ENCODE results near the gene GRK3. TPM values are rescaled to one million over a fixed set of nuclear protein-coding genes. Genes with fewer than 3 reads are reported as not detected.

The GRK3 gene
- total and polyA plus RNA-seq, 2 of the 4 experiments (the other 2 are of a cell fraction), result 0.58 to 1.6 TPM

- Histone ChIP-seq H2BK5ac (ENCODE audit: low read depth, low read length, poor library complexity, severe bottlenecking) (no peak overlapping the region), H3K4me3 (ENCODE audit: insufficient read depth, low read depth, low read length) (no peak overlapping the region), H4K20me1 (ENCODE audit: insufficient read depth, low read length) (no peaks in the 10 kb centered on the region), H3K9ac (ENCODE audit: low read depth, low read length) (no peak overlapping the region), H4K5ac (ENCODE audit: low read depth, low read length) (no peak overlapping the region), H3K4me1 (ENCODE audit: control insufficient read depth, insufficient read depth, low read length) (no peaks in the 10 kb centered on the region), H3K27me3 (ENCODE audit: control insufficient read depth, insufficient read depth, low read length) (no peaks in the 10 kb centered on the region), H4K91ac (ENCODE audit: insufficient read depth, low read depth, low read length) (no peak overlapping the region), H4K8ac (ENCODE audit: low read depth in 2 of 2, low read length in 2 of 2) (no peak overlapping the region), H3K36me3 (ENCODE audit: control insufficient read depth, insufficient read depth, low read length) (no peaks in the 10 kb centered on the region), H3K56ac (ENCODE audit: extremely low read depth, insufficient read depth, low read length) (no peak overlapping the region), H2AFZ (replicated peaks; ENCODE audit: low read length, poor library complexity) (no peak overlapping the region), H3K18ac (ENCODE audit: low read depth, low read length) (no peak overlapping the region), H3K27ac (ENCODE audit: insufficient read depth, low read length) (no peak overlapping the region), H3K9me3 (ENCODE audit: control insufficient read depth, insufficient read depth, low read length) (no peaks in the 10 kb centered on the region), H3K14ac (replicated peaks; ENCODE audit: low read depth, low read length) (no peak overlapping the region), H3K79me1 (ENCODE audit: low read depth in 1 of 2, low read length in 2 of 2) (no peaks in the 10 kb centered on the region), H2BK20ac (ENCODE audit: low read depth, low read length) (no peak overlapping the region), H3K23ac (ENCODE audit: low read depth, low read length) (no peak overlapping the region), H2BK15ac (ENCODE audit: low read depth, low read length) (no peak overlapping the region), H3K4me2 (ENCODE audit: low read depth, low read length) (no peak overlapping the region), H3K9me1 (ENCODE audit: insufficient read depth, low read length) (no peaks in the 10 kb centered on the region), H2BK120ac (ENCODE audit: low read depth, low read length) (no peak overlapping the region), H3K4ac (ENCODE audit: low read depth, low read length) (no peak overlapping the region), H2AK5ac (ENCODE audit: low read depth, low read length) (no peak overlapping the region), H2AK9ac (replicated peaks; ENCODE audit: low read depth, low read length, poor library complexity) (no peak overlapping the region)
- POLR2A ChIA-PET (ENCODE audit: unreplicated experiment), result no interaction called here
- CTCF ChIA-PET, result no interaction called here
- intact Hi-C loops (cut with micrococcal nuclease) (no loop called here), in situ Hi-C loops (cut with MboI; ENCODE audit: low sequenced_read_pairs) (no loop called here), dilution Hi-C loops (cut with HindIII; ENCODE audit: low sequenced_read_pairs, unreplicated experiment) (no loop called here)
- ATAC-seq (ENCODE audit: low read depth) (no peak), DNase-seq (no peak)
- WGBS, 2 experiments (ENCODE audit: extremely low coverage in 2 of 2, insufficient read length in 1 of 2), result no CpG with 5 or more reads among the region's 4 CpGs
- TF ChIP-seq NFE2L2 (IDR thresholded peaks at IDR 0.05; ENCODE audit: low read depth, low read length) (no peak), MAZ (IDR thresholded peaks at IDR 0.05; ENCODE audit: borderline replicate concordance, low read depth, low read length) (no peak), CEBPB (IDR thresholded peaks at IDR 0.05; ENCODE audit: low read depth, low read length) (no peak), BHLHE40 (IDR thresholded peaks at IDR 0.05; ENCODE audit: low read depth, low read length) (no peak), MAFK (IDR thresholded peaks at IDR 0.05; ENCODE audit: low read depth, low read length) (no peak), RCOR1 (IDR thresholded peaks at IDR 0.05; ENCODE audit: insufficient replicate concordance, low read length) (no peak), ELK1 (IDR thresholded peaks at IDR 0.05; ENCODE audit: borderline replicate concordance, low read depth, low read length) (no peak), RAD21 (IDR thresholded peaks at IDR 0.05; ENCODE audit: low read length) (no peak), RFX5 (IDR thresholded peaks at IDR 0.05; ENCODE audit: low read depth, low read length) (no peak), MXI1 (IDR thresholded peaks at IDR 0.05; ENCODE audit: borderline replicate concordance, low read depth, low read length) (no peak), CTCF (conservative IDR thresholded peaks at IDR 0.05; ENCODE audit: low read depth, low read length) (no peak), USF2 (IDR thresholded peaks at IDR 0.05; ENCODE audit: low read depth, low read length) (no peak), POLR2A (IDR thresholded peaks at IDR 0.05; ENCODE audit: low read depth, low read length) (no peak)
- no TSS peak for BruUV-seq (replicated peaks)
These were observed 161.8 kb downstream of the GRK3 start for GRCh38 chr22:25726241-25726640.

All from IMR-90 (cell line).